Coronary artery (tissue), 2 donors: ENCODE measurements around the gene HIPK3.

Experiments used
- DNase-seq: peaks from one replicate; pipeline ENCODE4 v3.0.0-alpha.2; 2017; ENCODE audit warnings: low spot score
- H3K27ac ChIP-seq, 2 donors: fragments of 200-600 bp; sonication (generic); one replicate each; pipeline ENCODE4 v1.5.1; 2016 to 2019
- H3K4me3 ChIP-seq: fragments of 200-600 bp; sonication (generic); 2 replicates; pipeline ENCODE4 v1.5.1; 2016; ENCODE audit warnings: mild to moderate bottlenecking, moderate library complexity
- TF ChIP-seq, protein P1 (sequence below): fragments of 200-600 bp; sonication (generic); IDR thresholded peaks from one replicate; pipeline ENCODE4 v1.5.1; 2019; ENCODE audit warnings: antibody characterized with exemption

The HIPK3 gene

DNA sequence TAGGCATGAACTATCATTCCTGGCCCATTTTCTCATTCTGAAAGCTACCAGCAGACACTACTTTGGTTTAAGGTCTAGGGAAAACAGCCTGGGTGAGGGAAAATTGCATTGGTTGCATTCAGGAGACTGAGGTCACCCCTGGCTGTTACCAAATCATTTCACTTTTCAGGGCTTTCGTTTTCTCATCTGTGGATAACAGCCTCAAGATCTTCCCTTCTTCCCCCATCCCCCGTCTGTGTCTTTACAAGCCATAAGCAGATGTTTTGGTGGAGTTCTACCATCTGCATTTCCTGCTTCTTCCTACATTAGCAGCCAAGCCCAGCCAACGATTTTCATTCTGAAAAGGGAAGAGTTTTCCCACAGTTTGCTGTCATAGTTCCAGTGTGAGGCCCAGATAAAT is 130.4 kb downstream of the HIPK3 start:
- no peak for DNase-seq
- H3K4me3 ChIP-seq, result no peak overlapping the region
- no peak overlapping the region for H3K27ac ChIP-seq
- TF ChIP-seq, protein P1, sequence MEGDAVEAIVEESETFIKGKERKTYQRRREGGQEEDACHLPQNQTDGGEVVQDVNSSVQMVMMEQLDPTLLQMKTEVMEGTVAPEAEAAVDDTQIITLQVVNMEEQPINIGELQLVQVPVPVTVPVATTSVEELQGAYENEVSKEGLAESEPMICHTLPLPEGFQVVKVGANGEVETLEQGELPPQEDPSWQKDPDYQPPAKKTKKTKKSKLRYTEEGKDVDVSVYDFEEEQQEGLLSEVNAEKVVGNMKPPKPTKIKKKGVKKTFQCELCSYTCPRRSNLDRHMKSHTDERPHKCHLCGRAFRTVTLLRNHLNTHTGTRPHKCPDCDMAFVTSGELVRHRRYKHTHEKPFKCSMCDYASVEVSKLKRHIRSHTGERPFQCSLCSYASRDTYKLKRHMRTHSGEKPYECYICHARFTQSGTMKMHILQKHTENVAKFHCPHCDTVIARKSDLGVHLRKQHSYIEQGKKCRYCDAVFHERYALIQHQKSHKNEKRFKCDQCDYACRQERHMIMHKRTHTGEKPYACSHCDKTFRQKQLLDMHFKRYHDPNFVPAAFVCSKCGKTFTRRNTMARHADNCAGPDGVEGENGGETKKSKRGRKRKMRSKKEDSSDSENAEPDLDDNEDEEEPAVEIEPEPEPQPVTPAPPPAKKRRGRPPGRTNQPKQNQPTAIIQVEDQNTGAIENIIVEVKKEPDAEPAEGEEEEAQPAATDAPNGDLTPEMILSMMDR, result no peak

DNA sequence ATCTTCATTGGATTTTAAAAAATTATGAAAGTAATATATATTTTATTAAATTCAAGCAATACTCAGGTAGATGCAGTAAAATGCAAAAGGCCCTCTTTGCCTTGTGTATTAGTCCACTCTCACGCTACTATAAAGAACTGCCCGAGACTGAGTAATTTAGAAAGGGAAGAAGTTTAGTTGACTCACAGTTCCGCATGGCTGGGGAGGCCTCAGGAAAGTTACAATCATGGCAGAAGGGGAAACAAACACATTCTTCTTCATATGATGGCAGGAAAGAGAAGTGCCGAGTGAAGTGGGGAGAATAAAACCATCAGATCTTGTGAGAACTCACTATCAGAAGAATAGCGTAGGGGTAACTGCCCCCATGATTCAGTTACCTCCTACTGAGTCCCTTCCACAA is 130.8 kb downstream of the HIPK3 start:
- DNase-seq, result no peak
- TF ChIP-seq, protein P1, result no peak

DNA sequence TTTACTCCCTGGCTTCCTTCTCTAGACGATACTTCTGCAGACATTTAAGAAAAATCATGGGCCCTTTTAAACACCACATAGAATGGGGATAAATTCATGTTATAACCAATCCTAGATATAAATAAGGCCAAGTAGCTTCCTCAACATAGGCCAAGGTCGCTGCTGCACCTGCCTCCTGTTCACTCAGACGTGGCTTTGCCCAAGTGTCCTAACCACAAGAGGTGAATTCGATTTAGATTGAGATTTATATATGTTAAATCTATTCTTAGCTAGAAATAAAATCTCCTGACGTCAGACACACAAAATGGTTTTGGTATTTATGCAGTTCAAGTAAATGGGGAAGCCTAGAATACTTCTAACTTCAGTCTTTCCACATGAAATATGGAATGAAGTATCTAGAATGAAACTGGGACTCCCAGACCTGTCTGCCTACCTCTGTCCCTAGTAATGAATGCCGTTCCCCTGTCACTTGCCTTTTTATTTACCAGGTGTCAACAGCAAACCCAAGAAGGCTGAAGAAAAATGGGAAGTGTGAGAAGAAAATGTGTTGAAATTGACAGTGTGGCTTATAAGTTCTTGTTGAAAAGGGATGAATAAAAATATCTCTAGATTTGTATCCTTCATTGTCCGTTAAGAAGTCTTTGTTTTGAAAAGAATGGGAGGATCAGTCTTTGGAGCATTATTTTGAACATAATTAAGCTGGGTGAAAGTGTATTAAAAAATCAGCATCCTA is 131.8 kb downstream of the HIPK3 start:
- Histone ChIP-seq H3K27ac (no peak overlapping the region), H3K4me3 (no peak overlapping the region)
- DNase-seq, result no peak
- TF ChIP-seq, protein P1, result no peak

More for the DNA sequence above, 130.8 kb downstream of the HIPK3 start:
- H3K4me3 ChIP-seq, result no peak overlapping the region
- no peak overlapping the region for H3K27ac ChIP-seq

DNA sequence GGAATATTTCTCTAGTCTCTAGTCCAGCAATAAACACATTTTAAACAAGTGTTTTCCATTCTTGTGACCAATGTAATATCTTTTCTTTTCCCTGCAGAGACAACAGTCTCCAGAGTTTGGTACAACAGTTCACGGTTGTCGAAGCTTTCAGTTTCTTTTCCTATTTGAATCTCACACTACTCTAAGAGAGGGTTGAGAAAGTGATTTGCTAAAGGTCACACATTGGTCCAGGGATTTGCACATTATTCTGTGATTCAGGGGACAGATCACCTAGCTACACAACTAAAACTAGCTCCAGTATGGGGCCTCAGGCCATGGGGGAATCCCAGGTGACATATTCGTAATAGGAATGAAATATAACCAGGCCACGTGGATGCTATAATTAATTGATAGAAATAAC is 132.5 kb downstream of the HIPK3 start:
- no peak for DNase-seq
- Histone ChIP-seq H3K4me3 (no peak overlapping the region), H3K27ac (no peak overlapping the region)
- TF ChIP-seq, protein P1, result no peak

DNA sequence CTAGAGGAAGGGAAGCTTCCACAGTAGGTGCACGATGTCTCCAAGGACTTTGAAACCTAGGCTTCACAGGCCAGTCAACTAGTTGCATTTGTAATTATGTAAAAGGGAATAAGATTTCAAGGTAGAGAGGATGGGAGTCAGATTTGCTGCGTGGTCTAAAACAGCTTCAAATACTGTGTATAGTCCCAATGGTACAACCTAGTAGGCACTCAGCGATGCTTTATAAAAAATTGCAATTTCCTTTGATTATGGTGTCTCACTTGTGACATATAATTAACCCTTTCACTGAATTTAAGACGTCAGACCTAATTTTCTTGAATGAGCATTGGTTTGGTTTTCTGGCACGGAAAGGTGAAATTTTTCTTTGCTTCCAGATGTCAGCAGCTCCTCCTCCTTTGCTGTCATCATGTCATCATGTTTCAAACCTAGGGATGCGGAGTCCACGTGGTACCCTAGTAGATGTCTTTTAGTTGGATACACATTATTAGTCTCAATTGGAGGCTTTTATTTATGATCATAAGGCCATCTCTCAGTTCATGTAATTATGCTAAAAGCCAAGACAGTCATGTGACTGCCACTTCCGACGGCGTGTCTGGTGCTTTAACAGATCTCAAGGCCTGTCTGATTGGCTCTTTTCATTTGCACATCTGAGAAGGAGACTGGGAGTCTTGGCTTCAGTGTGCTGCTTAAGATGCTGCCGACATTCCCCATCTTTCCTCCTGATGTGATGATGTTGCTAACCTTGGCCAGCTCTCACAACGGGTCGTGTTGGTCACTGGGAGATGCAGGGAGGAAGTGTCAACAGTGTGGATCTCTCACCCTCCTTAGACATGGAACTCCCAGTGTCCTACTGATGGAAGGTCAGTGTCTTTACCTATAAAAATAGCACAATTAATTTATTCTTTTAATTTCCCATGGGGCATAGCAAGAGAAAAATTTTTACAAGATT is 134.0 kb downstream of the HIPK3 start:
- no peak for DNase-seq
- Histone ChIP-seq H3K27ac (no peak overlapping the region), H3K4me3 (no peak overlapping the region)
- TF ChIP-seq, protein P1, result no peak

DNA sequence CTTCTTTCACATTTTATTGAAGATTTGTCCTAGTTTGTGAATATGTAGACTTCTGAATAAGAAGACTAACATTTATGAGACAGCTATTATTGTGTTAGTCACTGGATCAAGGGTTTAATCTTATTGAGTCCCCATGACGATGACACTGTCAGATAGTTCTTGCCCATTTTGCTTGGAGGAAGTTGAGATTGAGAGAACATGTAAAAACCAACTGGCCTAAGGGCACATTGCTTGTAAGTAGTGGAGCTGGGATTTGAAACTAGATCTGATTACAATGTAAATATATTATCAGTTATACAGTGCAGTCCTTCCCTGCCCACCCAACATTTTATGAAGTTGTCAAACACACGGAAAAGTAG is 134.7 kb downstream of the HIPK3 start:
- H3K27ac ChIP-seq, result no peak overlapping the region
- H3K4me3 ChIP-seq, result no peak overlapping the region
- DNase-seq, result no peak
- TF ChIP-seq, protein P1, result no peak
